GM23248 (cell line): ENCODE data around the gene PCDHA2.

Experiments used
- EZH2 ChIP-seq: fragments of 200-600 bp; sonication (generic); IDR thresholded peaks from 2 replicates; pipeline ENCODE4 v1.6.1; 2018; ENCODE audit warnings: antibody characterized with exemption, mild to moderate bottlenecking; ENCODE audit not compliant: insufficient read depth, poor library complexity, severe bottlenecking
- EZH2phosphoT487 ChIP-seq: fragments of 200-600 bp; sonication (generic); IDR thresholded peaks from 2 replicates; pipeline ENCODE4 v1.6.1; 2018; ENCODE audit warnings: antibody characterized with exemption, moderate library complexity, mild to moderate bottlenecking, low read depth; ENCODE audit not compliant: insufficient read depth

DNA sequence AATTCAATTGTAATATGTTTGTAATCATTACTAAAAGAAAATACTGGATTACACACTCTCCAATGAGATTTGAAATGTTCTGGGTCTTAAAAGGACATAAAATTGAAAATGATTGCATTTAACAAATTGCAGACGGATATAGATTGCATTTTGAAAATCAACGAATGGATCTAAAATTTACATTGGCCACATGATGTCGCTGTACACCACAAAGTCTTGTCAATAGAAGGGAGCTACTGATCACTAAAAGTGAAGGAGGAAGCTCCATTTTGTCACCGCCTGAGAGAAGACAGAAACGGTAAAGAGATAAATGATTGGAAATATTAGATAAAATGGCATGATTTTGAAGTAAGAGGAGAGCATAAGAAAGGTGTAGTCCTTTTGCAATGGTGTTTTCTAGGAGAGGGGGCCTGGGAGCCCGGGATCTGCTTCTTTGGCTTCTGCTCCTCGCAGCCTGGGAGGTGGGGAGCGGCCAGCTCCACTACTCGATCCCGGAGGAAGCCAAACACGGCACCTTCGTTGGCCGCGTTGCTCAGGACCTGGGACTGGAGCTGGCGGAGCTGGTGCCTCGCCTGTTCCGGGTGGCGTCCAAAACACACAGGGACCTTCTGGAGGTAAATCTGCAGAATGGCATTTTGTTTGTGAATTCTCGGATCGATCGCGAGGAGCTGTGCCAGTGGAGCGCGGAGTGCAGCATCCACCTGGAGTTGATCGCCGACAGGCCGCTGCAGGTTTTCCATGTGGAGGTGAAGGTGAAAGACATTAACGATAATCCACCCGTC, 8.6 kb upstream of the PCDHA2 start, which contains the start of gene PCDHA1:
- TF ChIP-seq EZH2 (no peak), EZH2phosphoT487 (no peak)
